IMR-90 (cell line): ENCODE results near the gene STK35. TPM values are rescaled to one million over a fixed set of nuclear protein-coding genes. Genes with fewer than 3 reads are reported as not detected.

Experiments used
- ATAC-seq: fragments of 200-7000 bp; cut with Tn5 transposase; 2 replicates; pipeline ENCODE4 v1.9.1; 2020; ENCODE audit warnings: low read depth, mild to moderate bottlenecking, moderate library complexity
- BruUV-seq: library from RNA; stranded (reverse); fragments of 400-500 nt; replicated peaks from 2 replicates; lab custom pipeline; 2021; lab: Mats Ljungman, UMichigan
- CTCF ChIA-PET: fragments of 300-600 bp; formaldehyde crosslinking; extraction: SDS; loops from one replicate; lab custom pipeline; 2021; ENCODE audit warnings: antibody characterized with exemption; lab: Yijun Ruan, JAX
- POLR2A ChIA-PET: fragments of 300-600 bp; sonication (Branson Sonifier 250); formaldehyde crosslinking; loops from one replicate; lab custom pipeline; 2022; ENCODE audit warnings: antibody characterized with exemption; ENCODE audit not compliant: unreplicated experiment; lab: Charles Lee
- DNase-seq: peaks from one replicate; pipeline ENCODE4 v3.0.0; 2013
- H2AFZ ChIP-seq: replicated peaks from 2 replicates; pipeline ENCODE3; 2013; ENCODE audit warnings: low read length, mild to moderate bottlenecking; ENCODE audit not compliant: poor library complexity
- H2AK5ac ChIP-seq: 2 replicates; pipeline ENCODE4 v1.6.1; 2013; ENCODE audit warnings: low read depth, low read length, inconsistent platforms
- H2AK9ac ChIP-seq: replicated peaks from 2 replicates; pipeline ENCODE3; 2013; ENCODE audit warnings: mild to moderate bottlenecking, low read depth, low read length, moderate library complexity; ENCODE audit not compliant: poor library complexity
- H2BK120ac ChIP-seq: 2 replicates; pipeline ENCODE4 v1.6.1; 2013; ENCODE audit warnings: low read depth, low read length, inconsistent platforms
- H2BK15ac ChIP-seq: 3 replicates; pipeline ENCODE4 v1.6.1; 2013; ENCODE audit warnings: low read depth, low read length, inconsistent platforms
- H2BK20ac ChIP-seq: 2 replicates; pipeline ENCODE4 v1.6.1; 2013; ENCODE audit warnings: low read depth, mild to moderate bottlenecking, inconsistent platforms, low read length, moderate library complexity
- H2BK5ac ChIP-seq: 2 replicates; pipeline ENCODE4 v1.6.1; 2013; ENCODE audit warnings: mild to moderate bottlenecking, low read depth, low read length, inconsistent platforms; ENCODE audit not compliant: poor library complexity, severe bottlenecking
- H3K14ac ChIP-seq: replicated peaks from 2 replicates; pipeline ENCODE4 v1.6.1; 2013; ENCODE audit warnings: low read depth, low read length, inconsistent platforms
- H3K18ac ChIP-seq: 2 replicates; pipeline ENCODE4 v1.6.1; 2013; ENCODE audit warnings: low read depth, low read length, control low read depth
- H3K23ac ChIP-seq: 2 replicates; pipeline ENCODE4 v1.6.1; 2013; ENCODE audit warnings: low read depth, low read length, inconsistent platforms
- H3K27ac ChIP-seq: 2 replicates; pipeline ENCODE4 v1.5.1; 2013; ENCODE audit warnings: mild to moderate bottlenecking, control low read depth, low read length; ENCODE audit not compliant: insufficient read depth
- H3K27me3 ChIP-seq: 2 replicates; pipeline ENCODE4 v1.6.1; 2013; ENCODE audit warnings: low read length; ENCODE audit not compliant: control insufficient read depth, insufficient read depth
- H3K36me3 ChIP-seq: 2 replicates; pipeline ENCODE4 v1.6.1; 2013; ENCODE audit warnings: low read length, mixed read lengths; ENCODE audit not compliant: control insufficient read depth, insufficient read depth
- H3K4ac ChIP-seq: 2 replicates; pipeline ENCODE4 v1.6.1; 2013; ENCODE audit warnings: low read depth, low read length, inconsistent platforms
- H3K4me1 ChIP-seq: 2 replicates; pipeline ENCODE4 v1.6.1; 2013; ENCODE audit warnings: low read length, mixed read lengths; ENCODE audit not compliant: control insufficient read depth, insufficient read depth
- H3K4me2 ChIP-seq: 2 replicates; pipeline ENCODE4 v1.6.1; 2013; ENCODE audit warnings: low read depth, mild to moderate bottlenecking, control low read depth, low read length, moderate library complexity
- H3K4me3 ChIP-seq: 2 replicates; pipeline ENCODE4 v1.5.1; 2013; ENCODE audit warnings: low read depth, mild to moderate bottlenecking, control low read depth, low read length, moderate library complexity; ENCODE audit not compliant: insufficient read depth
- H3K56ac ChIP-seq: 2 replicates; pipeline ENCODE4 v1.6.1; 2013; ENCODE audit warnings: low read length, inconsistent platforms; ENCODE audit not compliant: insufficient read depth; ENCODE audit errors: extremely low read depth
- H3K79me1 ChIP-seq, 2 experiments: 2 replicates each; pipeline ENCODE4 v1.6.1; 2013; ENCODE audit warnings: low read length in 2 of 2, inconsistent platforms in 1 of 2, low read depth in 1 of 2
- H3K9ac ChIP-seq: 2 replicates; pipeline ENCODE4 v1.6.1; 2013; ENCODE audit warnings: low read depth, low read length, control low read depth
- H3K9me1 ChIP-seq: 2 replicates; pipeline ENCODE4 v1.6.1; 2013; ENCODE audit warnings: low read length, inconsistent platforms; ENCODE audit not compliant: insufficient read depth
- H3K9me3 ChIP-seq: 2 replicates; pipeline ENCODE4 v1.6.1; 2013; ENCODE audit warnings: low read length; ENCODE audit not compliant: control insufficient read depth, insufficient read depth
- H4K20me1 ChIP-seq: 2 replicates; pipeline ENCODE4 v1.6.1; 2013; ENCODE audit warnings: low read length, inconsistent platforms; ENCODE audit not compliant: insufficient read depth
- H4K5ac ChIP-seq: 2 replicates; pipeline ENCODE4 v1.6.1; 2013; ENCODE audit warnings: mild to moderate bottlenecking, low read depth, low read length, control low read depth
- H4K8ac ChIP-seq, 2 experiments: 2 replicates each; pipeline ENCODE4 v1.6.1; 2013; ENCODE audit warnings: low read depth in 2 of 2, low read length in 2 of 2, control low read depth in 1 of 2, inconsistent platforms in 1 of 2
- H4K91ac ChIP-seq: 2 replicates; pipeline ENCODE4 v1.6.1; 2013; ENCODE audit warnings: low read depth, low read length, inconsistent platforms; ENCODE audit not compliant: insufficient read depth
- BHLHE40 ChIP-seq: fragments of 150-350 bp; IDR thresholded peaks from 2 replicates; pipeline ENCODE4 v1.6.1; 2016; ENCODE audit warnings: mild to moderate bottlenecking, low read depth, low read length
- CHD1 ChIP-seq: IDR thresholded peaks from 2 replicates; pipeline ENCODE4 v1.6.1; 2012; ENCODE audit warnings: low read depth, low read length, improper control_type of control experiment
- NFE2L2 ChIP-seq: fragments of 150-350 bp; IDR thresholded peaks from 2 replicates; pipeline ENCODE4 v1.6.1; 2016; ENCODE audit warnings: low read depth, mild to moderate bottlenecking, low read length
- RCOR1 ChIP-seq: IDR thresholded peaks from 2 replicates; pipeline ENCODE4 v1.6.1; 2012; ENCODE audit warnings: mild to moderate bottlenecking, low read length, improper control_type of control experiment; ENCODE audit not compliant: insufficient replicate concordance
- SMC3 ChIP-seq: fragments of 150-350 bp; IDR thresholded peaks from 2 replicates; pipeline ENCODE4 v1.6.1; 2016; ENCODE audit warnings: low read depth, mild to moderate bottlenecking, antibody characterized with exemption, low read length, moderate library complexity
- WGBS, 2 experiments: methylation state at CpG; one replicate each; pipeline versions ENCODE4 v1.1.5 to v1.1.7; 2013; ENCODE audit warnings: missing lambda C conversion rate in 2 of 2; ENCODE audit not compliant: insufficient read length in 1 of 2; ENCODE audit errors: extremely low coverage in 2 of 2; 5-methylcytosine and 5-hydroxymethylcytosine counted together
- dilution Hi-C: fragments of 300-500 bp; cut with HindIII; formaldehyde crosslinking; loops from one replicate; pipeline ENCODE4 v1.14.3; 2018; ENCODE audit warnings: low sequenced_read_pairs; ENCODE audit not compliant: unreplicated experiment
- in situ Hi-C: fragments of 300-500 bp; cut with MboI; formaldehyde crosslinking; loops from 3 replicates; pipeline ENCODE4 v1.14.3; 2019; ENCODE audit warnings: low sequenced_read_pairs, inconsistent platforms, mixed read lengths
- intact Hi-C: fragments of 100-400 bp; cut with micrococcal nuclease; formaldehyde crosslinking; loops from 2 replicates; pipeline ENCODE4 v1.10.0; 2022
- polyA plus RNA-seq, 3 experiments: library from polyadenylated mRNA; depleted of rRNA; stranded (reverse); fragments of >200 nt; gene quantifications; 2 replicates each; pipeline ENCODE4 v1.2.3, GENCODE V29; 2012; ENCODE audit warnings: low replicate concordance in 1 of 3
- total RNA-seq: library from RNA; depleted of rRNA; stranded (reverse); fragments of >200 nt; gene quantifications from 2 replicates; pipeline ENCODE4 v1.2.3, GENCODE V29; 2012
- TF ChIP-seq, protein P1 (sequence below): fragments of 150-350 bp; IDR thresholded peaks from 2 replicates; pipeline ENCODE4 v1.6.1; 2016; ENCODE audit warnings: low read depth, mild to moderate bottlenecking, low read length, moderate library complexity, borderline replicate concordance

Gene STK35
- total and polyA plus RNA-seq, 2 of the 4 experiments (the other 2 are of a cell fraction) = 11.1 to 12.0 TPM

DNA sequence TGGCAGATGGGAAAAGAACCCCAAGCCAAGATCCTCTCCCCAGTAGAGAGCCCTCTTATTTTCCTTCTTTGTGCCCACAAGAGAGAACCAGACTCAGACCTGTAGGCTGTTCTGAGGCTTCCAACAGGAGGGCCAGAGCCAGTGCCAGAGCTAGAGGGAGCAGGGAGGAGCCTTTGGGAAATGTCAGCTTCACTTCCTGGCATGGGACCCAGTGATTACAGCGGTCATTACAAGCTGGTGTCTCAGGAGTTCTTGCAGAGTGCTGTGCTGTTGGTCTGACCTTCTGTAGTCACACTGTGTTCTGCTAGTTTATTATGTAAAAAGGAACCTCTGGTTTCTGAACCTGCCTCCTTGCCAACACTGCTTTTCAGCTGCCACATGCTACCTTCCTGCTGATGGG is 38.9 kb downstream of the STK35 start:
- H3K79me1 ChIP-seq = peaks cover 56 to 92% of the 10 kb centered on the region in 2 experiments
- dilution Hi-C loops (no loop called here), intact Hi-C loops (no loop called here), in situ Hi-C loops (no loop called here)
- peaks cover 16% of the 10 kb centered on the region for H3K9me1 ChIP-seq
- H3K27ac ChIP-seq = no peak overlapping the region
- peaks cover 31% of the 10 kb centered on the region for H3K4me1 ChIP-seq
- no TSS peak for BruUV-seq
- H2BK15ac ChIP-seq = no peak overlapping the region
- no peak overlapping the region for H4K8ac ChIP-seq
- H3K14ac ChIP-seq = no peak overlapping the region
- ChIA-PET POLR2A (no interaction called here), CTCF (no interaction called here)
- H2BK5ac ChIP-seq = no peak overlapping the region
- no peak overlapping the region for H2AFZ ChIP-seq
- no peak overlapping the region for H2AK9ac ChIP-seq
- H4K20me1 ChIP-seq = peaks cover 26% of the 10 kb centered on the region
- H3K36me3 ChIP-seq = peaks cover 9% of the 10 kb centered on the region
- H3K9me3 ChIP-seq = no peaks in the 10 kb centered on the region
- no peak overlapping the region for H3K4me2 ChIP-seq
- no peak overlapping the region for H3K4me3 ChIP-seq
- peak; percentile 63 for DNase-seq
- H3K4ac ChIP-seq = no peak overlapping the region
- no peak overlapping the region for H3K9ac ChIP-seq
- no peak overlapping the region for H4K91ac ChIP-seq
- no peak overlapping the region for H2AK5ac ChIP-seq
- no peak overlapping the region for H2BK120ac ChIP-seq
- peak overlapping the region; percentile 14; the same call in 1 of the 2 replicates for H4K5ac ChIP-seq
- H3K18ac ChIP-seq = peak overlapping the region; percentile 16; the same call in 1 of the 2 replicates
- no peaks in the 10 kb centered on the region for H3K27me3 ChIP-seq
- TF ChIP-seq, protein P1, sequence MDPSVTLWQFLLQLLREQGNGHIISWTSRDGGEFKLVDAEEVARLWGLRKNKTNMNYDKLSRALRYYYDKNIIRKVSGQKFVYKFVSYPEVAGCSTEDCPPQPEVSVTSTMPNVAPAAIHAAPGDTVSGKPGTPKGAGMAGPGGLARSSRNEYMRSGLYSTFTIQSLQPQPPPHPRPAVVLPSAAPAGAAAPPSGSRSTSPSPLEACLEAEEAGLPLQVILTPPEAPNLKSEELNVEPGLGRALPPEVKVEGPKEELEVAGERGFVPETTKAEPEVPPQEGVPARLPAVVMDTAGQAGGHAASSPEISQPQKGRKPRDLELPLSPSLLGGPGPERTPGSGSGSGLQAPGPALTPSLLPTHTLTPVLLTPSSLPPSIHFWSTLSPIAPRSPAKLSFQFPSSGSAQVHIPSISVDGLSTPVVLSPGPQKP = no peak
- TF ChIP-seq BHLHE40 (no peak), CHD1 (no peak), NFE2L2 (no peak), RCOR1 (no peak), SMC3 (no peak)
- H3K23ac ChIP-seq = no peak overlapping the region
- no CpG with 5 or more reads among the region's 1 CpG for WGBS, 2 experiments
- no peak overlapping the region for H3K56ac ChIP-seq
- H2BK20ac ChIP-seq = no peak overlapping the region
- ATAC-seq = peak; percentile 32
